PFSK-1 (cell line): ENCODE results near the gene HSD17B3.

Source experiments
- FOXP2 ChIP-seq: optimal IDR thresholded peaks from 2 replicates; pipeline ENCODE3; 2011; ENCODE audit warnings: borderline replicate concordance, control low read depth, inconsistent platforms; ENCODE audit not compliant: insufficient read depth; ENCODE audit errors: extremely low read length, extremely low read depth
- POLR2AphosphoS5 ChIP-seq: IDR thresholded peaks from 2 replicates; pipeline ENCODE4 v1.6.1; 2012; ENCODE audit warnings: low read depth, mild to moderate bottlenecking, control low read depth, low read length, moderate library complexity
- REST ChIP-seq, 2 experiments: IDR thresholded peaks; 2 replicates each; pipeline versions ENCODE4 v1.6.1 to v1.8.0; 2011 to 2012; ENCODE audit warnings: low read depth in 2 of 2, low read length in 2 of 2, control low read depth in 1 of 2, inconsistent platforms in 1 of 2, mild to moderate bottlenecking in 1 of 2, moderate library complexity in 1 of 2; ENCODE audit not compliant: insufficient read depth in 1 of 2
- SIN3A ChIP-seq: IDR thresholded peaks from 2 replicates; pipeline ENCODE4 v1.6.1; 2012; ENCODE audit warnings: mild to moderate bottlenecking, low read length, moderate library complexity, borderline replicate concordance; ENCODE audit not compliant: insufficient read depth
- TAF1 ChIP-seq: IDR thresholded peaks from 2 replicates; pipeline ENCODE4 v1.6.1; 2012; ENCODE audit warnings: low read length, control low read depth, borderline replicate concordance; ENCODE audit not compliant: insufficient read depth

HSD17B3 gene

GRCh38 chr9:96256800-96257199 lies 45.2 kb downstream of the HSD17B3 start:
- TF ChIP-seq POLR2AphosphoS5 (no peak), FOXP2 (no peak), TAF1 (no peak), SIN3A (no peak), REST (IDR thresholded peaks at IDR 0.05; ENCODE audit: insufficient read depth in 1 of 2, low read depth in 2 of 2, low read length in 2 of 2) (no peak)

DNA sequence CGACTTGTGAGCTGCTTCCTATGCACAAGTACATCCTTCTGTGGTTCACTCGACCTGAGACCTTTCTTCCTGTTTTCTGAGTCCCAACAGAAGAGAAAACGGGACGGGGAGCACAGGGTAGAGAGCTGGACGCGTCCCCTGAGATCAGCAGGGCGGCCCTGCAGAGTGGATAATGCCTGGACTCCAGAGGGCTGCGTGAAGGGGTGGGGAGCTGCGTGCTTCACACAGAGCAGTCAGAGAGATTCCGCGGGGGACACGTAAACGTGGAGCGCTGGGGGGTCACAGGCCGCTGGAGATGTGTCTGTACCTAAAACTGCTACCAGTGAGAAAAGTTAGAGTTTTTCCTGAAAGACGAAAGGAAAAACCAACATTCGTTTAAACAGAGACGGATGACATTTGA lies 46.3 kb downstream of the HSD17B3 start:
- TF ChIP-seq POLR2AphosphoS5: no peak
- no peak for TF ChIP-seq REST (IDR thresholded peaks at IDR 0.05; ENCODE audit: insufficient read depth in 1 of 2, low read depth in 2 of 2, low read length in 2 of 2)
- TF ChIP-seq FOXP2: no peak
- TF ChIP-seq SIN3A: no peak
- no peak for TF ChIP-seq TAF1

DNA sequence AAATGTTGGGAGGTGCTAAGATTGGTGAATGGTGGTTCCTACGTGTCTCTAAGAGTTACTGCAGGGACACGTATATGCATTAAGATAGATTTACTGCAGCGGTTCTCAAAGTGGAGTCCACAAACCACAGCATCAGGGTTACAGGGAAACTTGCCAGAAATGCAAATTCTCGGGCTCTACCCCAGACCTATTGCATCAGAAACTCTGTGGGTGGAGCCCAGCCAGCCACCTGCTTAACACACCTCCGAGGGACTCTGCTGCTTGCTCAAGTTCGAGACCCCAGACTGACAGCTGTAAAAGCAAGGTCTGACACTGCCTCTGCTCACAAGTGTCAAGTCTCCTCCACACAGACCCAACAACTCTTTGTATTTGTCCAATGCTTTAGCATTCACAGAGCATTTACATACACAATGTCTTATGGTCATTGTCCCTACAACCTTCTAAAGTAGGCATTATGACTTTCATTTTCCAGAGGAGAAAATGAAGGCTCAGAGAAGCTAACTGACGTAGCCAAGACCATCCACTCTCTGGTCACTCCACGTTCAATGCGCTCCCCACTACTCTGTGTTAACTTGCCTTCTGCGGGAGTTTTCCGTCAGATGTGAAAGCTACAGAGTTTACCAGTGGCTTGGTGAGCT lies 48.8 kb downstream of the HSD17B3 start:
- TF ChIP-seq FOXP2 (no peak), SIN3A (no peak), TAF1 (no peak), REST (IDR thresholded peaks at IDR 0.05; ENCODE audit: insufficient read depth in 1 of 2, low read depth in 2 of 2, low read length in 2 of 2) (no peak), POLR2AphosphoS5 (no peak)

DNA sequence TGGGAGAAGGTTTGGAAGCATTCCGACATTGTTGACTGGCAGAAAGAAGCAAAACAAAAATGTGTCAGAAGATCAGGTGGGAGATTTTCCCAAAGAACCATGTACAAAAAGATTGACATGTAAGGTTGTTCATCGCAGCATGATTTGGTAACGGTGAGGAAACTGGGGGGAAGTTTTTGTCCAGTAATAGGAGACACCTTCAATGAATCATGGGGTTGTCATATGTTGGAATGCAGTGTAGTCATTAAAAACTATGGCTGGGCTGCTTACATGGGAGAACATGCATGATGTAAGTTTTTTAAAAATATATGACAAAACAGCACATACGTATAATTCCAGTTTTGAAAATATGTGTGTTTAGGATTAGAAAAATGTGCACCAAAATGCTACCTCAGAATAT lies 50.5 kb downstream of the HSD17B3 start:
- TF ChIP-seq REST (IDR thresholded peaks at IDR 0.05; ENCODE audit: insufficient read depth in 1 of 2, low read depth in 2 of 2, low read length in 2 of 2) (no peak), POLR2AphosphoS5 (no peak), TAF1 (no peak), SIN3A (no peak)

DNA sequence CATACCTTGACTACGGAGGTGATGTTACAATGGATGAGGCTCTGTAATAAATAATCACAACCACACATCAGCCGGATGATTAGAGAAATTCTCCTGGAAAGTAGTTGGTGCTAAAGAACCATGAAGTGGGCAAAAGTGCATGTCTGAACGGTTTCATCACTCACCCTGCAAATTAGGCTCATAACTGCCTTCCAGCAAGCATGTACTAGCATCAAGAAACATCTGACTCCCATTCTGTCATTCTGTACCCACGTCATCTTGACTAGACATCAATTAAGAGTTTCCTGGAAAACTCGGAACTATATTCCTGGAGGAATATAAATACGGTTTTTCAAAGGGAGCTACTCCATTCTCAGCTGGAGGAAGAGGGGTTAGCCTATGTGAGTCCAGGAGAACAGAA lies 52.2 kb downstream of the HSD17B3 start:
- no peak for TF ChIP-seq FOXP2
- no peak for TF ChIP-seq REST (IDR thresholded peaks at IDR 0.05; ENCODE audit: insufficient read depth in 1 of 2, low read depth in 2 of 2, low read length in 2 of 2)
